Liver (tissue), 3 donors: ENCODE results near the gene NTM.

Experiments used
- CTCF ChIP-seq: fragments of 150-350 bp; IDR thresholded peaks from 2 replicates; pipeline ENCODE4 v1.5.1; 2017; ENCODE audit warnings: improper control_type of control experiment, low read depth, low read length; ENCODE audit not compliant: missing input control
- FOXA1 ChIP-seq: IDR thresholded peaks from 2 replicates; pipeline ENCODE4 v1.6.1; 2016; ENCODE audit warnings: antibody characterized with exemption
- FOXA2 ChIP-seq: IDR thresholded peaks from 2 replicates; pipeline ENCODE4 v1.6.1; 2016; ENCODE audit warnings: antibody characterized with exemption
- GABPA ChIP-seq, 2 donors: IDR thresholded peaks in 1 of 2; conservative IDR thresholded peaks in 1 of 2; 2 replicates each; pipeline ENCODE4 v1.6.1; 2016; ENCODE audit warnings: antibody characterized with exemption in 2 of 2, mild to moderate bottlenecking in 1 of 2, moderate library complexity in 1 of 2
- JUND ChIP-seq, 2 donors: IDR thresholded peaks; 2 replicates each; pipeline ENCODE4 v1.6.1; 2016; ENCODE audit warnings: antibody characterized with exemption in 2 of 2
- RAD21 ChIP-seq, 2 donors: IDR thresholded peaks; 2 replicates each; pipeline ENCODE4 v1.6.1; 2016; ENCODE audit warnings: antibody characterized with exemption in 2 of 2, mild to moderate bottlenecking in 2 of 2
- REST ChIP-seq: IDR thresholded peaks from 2 replicates; pipeline ENCODE4 v1.6.1; 2016; ENCODE audit warnings: antibody characterized with exemption, mild to moderate bottlenecking
- RXRA ChIP-seq, 2 donors: IDR thresholded peaks; 2 replicates each; pipeline ENCODE4 v1.6.1; 2017 to 2018; ENCODE audit warnings: antibody characterized with exemption in 2 of 2, mild to moderate bottlenecking in 1 of 2
- SP1 ChIP-seq: IDR thresholded peaks from 2 replicates; pipeline ENCODE4 v1.6.1; 2018; ENCODE audit warnings: antibody characterized with exemption, mild to moderate bottlenecking
- TAF1 ChIP-seq: conservative IDR thresholded peaks from 2 replicates; pipeline ENCODE4 v1.6.1; 2016; ENCODE audit warnings: antibody characterized with exemption, mild to moderate bottlenecking
- YY1 ChIP-seq: IDR thresholded peaks from 2 replicates; pipeline ENCODE4 v1.6.1; 2016; ENCODE audit warnings: antibody characterized with exemption, mild to moderate bottlenecking
- TF ChIP-seq, protein P1 (sequence below): IDR thresholded peaks from 2 replicates; pipeline ENCODE4 v1.6.1; 2016; ENCODE audit warnings: antibody characterized with exemption
- donor health status: healthy.
- donor health status: healthy.

DNA sequence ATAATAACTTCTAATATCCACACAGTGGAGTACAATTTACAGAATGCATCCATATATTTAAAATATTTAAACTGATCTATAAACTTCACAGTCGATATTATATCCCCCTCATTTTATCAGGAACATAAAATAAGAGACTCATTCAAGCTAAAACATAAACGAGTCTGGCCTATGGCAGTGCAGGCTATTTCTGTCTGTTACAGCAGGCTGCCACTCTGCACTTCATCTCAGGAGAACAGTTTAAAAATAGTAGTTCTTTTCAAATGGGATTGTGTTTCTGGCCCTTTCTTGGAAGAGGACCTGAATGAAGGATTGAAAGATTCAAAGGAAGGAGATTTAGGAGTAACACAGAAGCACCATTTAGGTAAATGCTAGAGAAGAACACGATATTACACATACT lies 915.7 kb downstream of the NTM start:
- TF ChIP-seq CTCF (no peak), REST (no peak), RAD21 (IDR thresholded peaks at IDR 0.05) (no peak), JUND (IDR thresholded peaks at IDR 0.05) (no peak), GABPA (IDR thresholded peaks at IDR 0.05 in 1 of 2, conservative IDR thresholded peaks at IDR 0.05 in 1 of 2) (no peak), YY1 (no peak), RXRA (IDR thresholded peaks at IDR 0.05) (no peak), FOXA1 (no peak), FOXA2 (no peak), TAF1 (no peak), SP1 (no peak)
- TF ChIP-seq, protein P1, sequence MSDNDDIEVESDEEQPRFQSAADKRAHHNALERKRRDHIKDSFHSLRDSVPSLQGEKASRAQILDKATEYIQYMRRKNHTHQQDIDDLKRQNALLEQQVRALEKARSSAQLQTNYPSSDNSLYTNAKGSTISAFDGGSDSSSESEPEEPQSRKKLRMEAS, result no peak
